Medulla oblongata (tissue), 1 donor: ENCODE measurements around the gene POLR2A.
"Not testable (repeated sequence)": the region's sequence is repeated elsewhere in the genome, so short reads cannot be mapped to it uniquely, and the experiment has no call there.

Source experiments
- DNase-seq: peaks from one replicate; pipeline ENCODE4 v3.0.0-alpha.2; 2015; ENCODE audit errors: extremely low spot score

The POLR2A gene

GRCh38 chr17:7478276-7479212 is 5.6 kb upstream of the POLR2A start:
- peak; percentile 60 for DNase-seq

GRCh38 chr17:7479213-7480088 is 4.7 kb upstream of the POLR2A start, which contains the start of gene ZBTB4:
ZBTB4 (minus strand) TSS chr17:7479631; CDS start chr17:7466801, 12,830 bp downstream.
- DNase-seq, result peak; percentile 45

GRCh38 chr17:7480089-7480384 is 4.1 kb upstream of the POLR2A start:
- no peak for DNase-seq

- DNase-seq, result not testable (repeated sequence)
Observed at GRCh38 chr17:7481275-7481674, 2.9 kb upstream of the POLR2A start, which contains the start of gene SLC35G6. SLC35G6 (plus strand) TSS chr17:7481446; CDS start chr17:7481517, 71 bp downstream.

- DNase-seq, result not testable (repeated sequence)
Observed at GRCh38 chr17:7481842-7482741, 2.1 kb upstream of the POLR2A start.

GRCh38 chr17:7482742-7483088 is 1.5 kb upstream of the POLR2A start:
- not testable (repeated sequence) for DNase-seq

- DNase-seq, result peak; percentile 96
Observed at GRCh38 chr17:7483255-7484066, 705 bp upstream of the POLR2A start.

- no peak for DNase-seq
Observed at GRCh38 chr17:7484919-7485377, 782 bp downstream of the POLR2A start.

GRCh38 chr17:7486181-7486580 is 2.0 kb downstream of the POLR2A start:
- no peak for DNase-seq

- DNase-seq, result no peak
Observed at GRCh38 chr17:7490144-7490543, 6.0 kb downstream of the POLR2A start.

- no peak for DNase-seq
Observed at GRCh38 chr17:7491583-7491982, 7.4 kb downstream of the POLR2A start.

- DNase-seq, result no peak
Observed at GRCh38 chr17:7493941-7494340, 9.8 kb downstream of the POLR2A start.

- DNase-seq, result no peak
Observed at GRCh38 chr17:7495906-7496434, 11.8 kb downstream of the POLR2A start.

GRCh38 chr17:7496470-7497183 is 12.5 kb downstream of the POLR2A start:
- DNase-seq, result no peak

GRCh38 chr17:7497228-7497627 is 13.1 kb downstream of the POLR2A start:
- no peak for DNase-seq

- no peak for DNase-seq
Observed at GRCh38 chr17:7497636-7498035, 13.5 kb downstream of the POLR2A start.

- DNase-seq, result no peak
Observed at GRCh38 chr17:7499161-7499560, 15.0 kb downstream of the POLR2A start.

- no peak for DNase-seq
Observed at GRCh38 chr17:7501729-7502128, 17.6 kb downstream of the POLR2A start.

- DNase-seq, result no peak
Observed at GRCh38 chr17:7502171-7502847, 18.1 kb downstream of the POLR2A start.
